ENCODE data around the gene CCS.
"Not testable (repeated sequence)": the region's sequence is repeated elsewhere in the genome, so short reads cannot be mapped to it uniquely, and the experiment has no call there.

Gene CCS

GRCh38 chr11:66617155-66617834, 24.3 kb downstream of the CCS start:
- peak overlapping the region; percentile 75 for H3K4me3 ChIP-seq (ENCODE audit: low read length)
- DNase-seq (ENCODE audit: low read depth, low spot score): no peak

- no peak overlapping the region for H3K4me3 ChIP-seq (ENCODE audit: low read length)
- DNase-seq (ENCODE audit: low read depth, low spot score): no peak
Observed at GRCh38 chr11:66619080-66619554, 26.1 kb downstream of the CCS start.

GRCh38 chr11:66624450-66624849, 31.5 kb downstream of the CCS start:
- DNase-seq (ENCODE audit: low read depth, low spot score): no peak
- H3K4me3 ChIP-seq (ENCODE audit: low read length): no peak overlapping the region

- no peak overlapping the region for H3K4me3 ChIP-seq (ENCODE audit: low read length)
- DNase-seq (ENCODE audit: low read depth, low spot score): no peak
Observed at GRCh38 chr11:66625041-66625751, 32.2 kb downstream of the CCS start.

GRCh38 chr11:66625752-66626149, 32.8 kb downstream of the CCS start:
- H3K4me3 ChIP-seq (ENCODE audit: low read length): no peak overlapping the region
- no peak for DNase-seq (ENCODE audit: low read depth, low spot score)

GRCh38 chr11:66626382-66626781, 33.4 kb downstream of the CCS start:
- no peak for DNase-seq (ENCODE audit: low read depth, low spot score)
- H3K4me3 ChIP-seq (ENCODE audit: low read length): no peak overlapping the region

- DNase-seq (ENCODE audit: low read depth, low spot score): no peak
- no peak overlapping the region for H3K4me3 ChIP-seq (ENCODE audit: low read length)
Observed at GRCh38 chr11:66626926-66627325, 33.9 kb downstream of the CCS start.

GRCh38 chr11:66628061-66628603, 35.1 kb downstream of the CCS start:
- no peak for DNase-seq (ENCODE audit: low read depth, low spot score)
- no peak overlapping the region for H3K4me3 ChIP-seq (ENCODE audit: low read length)

GRCh38 chr11:66629356-66629755, 36.4 kb downstream of the CCS start:
- no peak for DNase-seq (ENCODE audit: low read depth, low spot score)
- no peak overlapping the region for H3K4me3 ChIP-seq (ENCODE audit: low read length)

- no peak overlapping the region for H3K4me3 ChIP-seq (ENCODE audit: low read length)
- no peak for DNase-seq (ENCODE audit: low read depth, low spot score)
Observed at GRCh38 chr11:66631883-66632282, 38.9 kb downstream of the CCS start.

GRCh38 chr11:66632952-66633351, 40.0 kb downstream of the CCS start:
- no peak overlapping the region for H3K4me3 ChIP-seq (ENCODE audit: low read length)
- DNase-seq (ENCODE audit: low read depth, low spot score): no peak

GRCh38 chr11:66636411-66636810, 43.4 kb downstream of the CCS start:
- H3K4me3 ChIP-seq (ENCODE audit: low read length): no peak overlapping the region
- DNase-seq (ENCODE audit: low read depth, low spot score): no peak

GRCh38 chr11:66637557-66638176, 44.7 kb downstream of the CCS start:
- DNase-seq (ENCODE audit: low read depth, low spot score): no peak
- peak overlapping the region; percentile 53 for H3K4me3 ChIP-seq (ENCODE audit: low read length)

- H3K4me3 ChIP-seq (ENCODE audit: low read length): peak within 1 kb of the TSS; percentile 89
Observed at GRCh38 chr11:66638177-66639065, 45.4 kb downstream of the CCS start, which contains the start of gene RBM4. TSS of gene RBM4 (plus strand) at chr11:66638703. CDS start at chr11:66639712, 1,009 bp downstream.

GRCh38 chr11:66639066-66639813, 46.3 kb downstream of the CCS start:
- peak overlapping the region; percentile 89 for H3K4me3 ChIP-seq (ENCODE audit: low read length)
- peak; percentile 41 for DNase-seq (ENCODE audit: low read depth, low spot score)

More at GRCh38 chr11:66638177-66639065, 45.4 kb downstream of the CCS start, which contains the start of gene RBM4:
- peak; percentile 100 for DNase-seq (ENCODE audit: low read depth, low spot score)

- H3K4me3 ChIP-seq (ENCODE audit: low read length): peak overlapping the region; percentile 89
- not testable (repeated sequence) for DNase-seq (ENCODE audit: low read depth, low spot score)
Observed at GRCh38 chr11:66639814-66640340, 46.9 kb downstream of the CCS start.

GRCh38 chr11:66641834-66642233, 48.8 kb downstream of the CCS start:
- no peak for DNase-seq (ENCODE audit: low read depth, low spot score)
- no peak overlapping the region for H3K4me3 ChIP-seq (ENCODE audit: low read length)

All from Jurkat, Clone E6-1 (cell line).